OCI-LY7 (cell line): Measurements from ENCODE around the gene ASXL1.

ENCODE experiments used
- EZH2phosphoT487 ChIP-seq: fragments of 200-600 bp; sonication (generic); IDR thresholded peaks from 2 replicates; pipeline ENCODE4 v1.6.1; 2018; ENCODE audit warnings: low read depth, borderline replicate concordance, mild to moderate bottlenecking, mixed run types, antibody characterized with exemption, low read length, moderate library complexity, mixed read lengths
- TF ChIP-seq, protein P1 (sequence below): fragments of 200-600 bp; sonication (generic); conservative IDR thresholded peaks from 2 replicates; pipeline ENCODE4 v1.5.1; 2014; ENCODE audit warnings: mild to moderate bottlenecking, antibody characterized with exemption, low read length, moderate library complexity, mixed read lengths

DNA sequence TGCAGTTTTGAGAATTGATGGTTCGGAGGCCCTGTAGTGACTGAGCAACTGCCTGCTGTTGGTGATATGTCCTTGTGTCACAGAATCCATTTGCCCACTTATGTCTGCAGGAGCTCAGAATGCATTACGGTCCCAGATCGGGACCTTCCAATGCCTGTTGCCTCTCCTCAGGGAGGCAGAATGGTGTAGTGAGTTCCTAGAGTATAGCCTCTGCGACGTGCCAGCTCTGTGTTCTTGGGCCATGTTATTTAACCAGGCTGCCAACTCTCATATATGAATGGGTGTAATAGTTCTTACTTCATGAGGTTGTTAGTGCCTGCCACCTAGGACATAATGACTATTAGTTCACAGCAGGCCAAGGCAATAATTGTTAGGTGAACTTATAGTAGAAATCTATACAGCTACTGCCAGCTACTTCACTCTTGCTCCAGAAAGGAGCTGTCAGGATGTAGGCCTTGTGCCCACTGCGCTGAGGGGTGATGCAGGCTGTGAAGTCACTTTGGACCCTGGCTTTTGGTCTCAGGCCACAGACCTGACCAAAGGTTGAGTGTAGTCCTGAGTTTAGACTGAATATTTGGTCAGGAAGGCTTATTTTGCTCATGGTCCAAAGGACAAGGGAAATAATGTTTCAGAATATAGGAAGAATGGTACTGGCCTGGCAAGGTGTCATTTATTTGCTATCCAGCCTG, 82.1 kb downstream of the ASXL1 start:
- TF ChIP-seq, protein P1, sequence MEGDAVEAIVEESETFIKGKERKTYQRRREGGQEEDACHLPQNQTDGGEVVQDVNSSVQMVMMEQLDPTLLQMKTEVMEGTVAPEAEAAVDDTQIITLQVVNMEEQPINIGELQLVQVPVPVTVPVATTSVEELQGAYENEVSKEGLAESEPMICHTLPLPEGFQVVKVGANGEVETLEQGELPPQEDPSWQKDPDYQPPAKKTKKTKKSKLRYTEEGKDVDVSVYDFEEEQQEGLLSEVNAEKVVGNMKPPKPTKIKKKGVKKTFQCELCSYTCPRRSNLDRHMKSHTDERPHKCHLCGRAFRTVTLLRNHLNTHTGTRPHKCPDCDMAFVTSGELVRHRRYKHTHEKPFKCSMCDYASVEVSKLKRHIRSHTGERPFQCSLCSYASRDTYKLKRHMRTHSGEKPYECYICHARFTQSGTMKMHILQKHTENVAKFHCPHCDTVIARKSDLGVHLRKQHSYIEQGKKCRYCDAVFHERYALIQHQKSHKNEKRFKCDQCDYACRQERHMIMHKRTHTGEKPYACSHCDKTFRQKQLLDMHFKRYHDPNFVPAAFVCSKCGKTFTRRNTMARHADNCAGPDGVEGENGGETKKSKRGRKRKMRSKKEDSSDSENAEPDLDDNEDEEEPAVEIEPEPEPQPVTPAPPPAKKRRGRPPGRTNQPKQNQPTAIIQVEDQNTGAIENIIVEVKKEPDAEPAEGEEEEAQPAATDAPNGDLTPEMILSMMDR, result no peak
- no peak for TF ChIP-seq EZH2phosphoT487
